Activated CD4-positive, alpha-beta T cell treated with anti-CD3 and anti-CD28 coated beads for 1 hour (primary cell): ENCODE data around the gene FAM20C.

Experiments used
- DNase-seq: peaks from one replicate; pipeline ENCODE4 v3.0.0-alpha.2; 2020

The FAM20C gene

GRCh38 chr7:247636-248035 is 55.3 kb downstream of the FAM20C start:
- no peak for DNase-seq

DNA sequence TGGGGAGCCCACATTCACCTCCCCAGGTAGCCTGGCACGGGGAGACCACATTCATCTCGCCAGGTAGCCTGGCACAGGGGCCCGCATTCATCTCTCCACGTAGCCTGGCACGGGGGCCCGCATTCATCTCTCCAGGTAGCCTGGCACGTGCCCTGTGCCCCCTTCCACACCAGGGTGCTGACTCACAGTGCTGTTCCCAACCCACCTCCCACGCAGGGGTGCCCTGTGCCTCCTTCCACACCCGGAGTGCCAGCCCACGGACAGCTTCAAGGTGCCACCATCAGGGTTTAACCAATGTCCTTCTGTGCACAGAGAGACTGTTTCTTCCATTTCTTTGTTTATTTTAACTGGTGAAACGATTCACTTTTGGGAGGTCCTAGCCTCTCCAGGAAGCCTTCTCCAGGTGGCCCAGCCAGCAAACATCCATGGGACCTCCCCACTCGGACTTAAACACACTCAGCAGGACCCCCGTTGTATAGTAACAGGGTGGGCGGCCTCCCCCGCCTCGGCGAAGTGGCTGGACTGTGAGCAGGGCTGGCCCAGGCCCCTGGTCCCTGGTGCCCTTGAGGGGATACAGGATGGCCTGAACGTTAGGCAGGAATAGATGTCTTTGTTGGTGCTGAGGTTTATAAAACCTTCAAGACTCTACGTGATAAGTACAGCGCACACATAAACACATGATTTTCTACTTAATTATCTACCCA is 56.5 kb downstream of the FAM20C start:
- DNase-seq: no peak

GRCh38 chr7:249989-250388 is 57.6 kb downstream of the FAM20C start:
- no peak for DNase-seq

- no peak for DNase-seq
These were observed 58.2 kb downstream of the FAM20C start for GRCh38 chr7:250523-250922.

DNA sequence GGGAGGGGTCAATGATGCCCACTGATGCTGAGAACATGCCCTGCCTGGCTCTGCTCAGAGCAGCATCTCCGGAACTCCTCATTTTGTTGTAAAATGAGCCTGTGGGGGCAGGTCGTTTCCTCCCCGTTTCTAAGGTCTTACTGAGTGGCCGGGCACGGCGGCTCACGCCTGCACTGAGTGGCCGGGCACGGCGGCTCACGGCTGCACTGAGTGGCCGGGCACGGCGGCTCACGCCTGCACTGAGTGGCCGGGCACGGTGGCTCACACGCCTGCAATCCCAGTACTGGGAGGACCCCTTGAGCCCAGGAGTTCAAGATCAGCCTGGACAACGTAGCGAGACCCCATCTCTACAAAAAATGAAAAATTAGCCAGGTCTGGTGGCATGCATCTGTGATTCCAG is 58.6 kb downstream of the FAM20C start:
- no peak for DNase-seq

DNA sequence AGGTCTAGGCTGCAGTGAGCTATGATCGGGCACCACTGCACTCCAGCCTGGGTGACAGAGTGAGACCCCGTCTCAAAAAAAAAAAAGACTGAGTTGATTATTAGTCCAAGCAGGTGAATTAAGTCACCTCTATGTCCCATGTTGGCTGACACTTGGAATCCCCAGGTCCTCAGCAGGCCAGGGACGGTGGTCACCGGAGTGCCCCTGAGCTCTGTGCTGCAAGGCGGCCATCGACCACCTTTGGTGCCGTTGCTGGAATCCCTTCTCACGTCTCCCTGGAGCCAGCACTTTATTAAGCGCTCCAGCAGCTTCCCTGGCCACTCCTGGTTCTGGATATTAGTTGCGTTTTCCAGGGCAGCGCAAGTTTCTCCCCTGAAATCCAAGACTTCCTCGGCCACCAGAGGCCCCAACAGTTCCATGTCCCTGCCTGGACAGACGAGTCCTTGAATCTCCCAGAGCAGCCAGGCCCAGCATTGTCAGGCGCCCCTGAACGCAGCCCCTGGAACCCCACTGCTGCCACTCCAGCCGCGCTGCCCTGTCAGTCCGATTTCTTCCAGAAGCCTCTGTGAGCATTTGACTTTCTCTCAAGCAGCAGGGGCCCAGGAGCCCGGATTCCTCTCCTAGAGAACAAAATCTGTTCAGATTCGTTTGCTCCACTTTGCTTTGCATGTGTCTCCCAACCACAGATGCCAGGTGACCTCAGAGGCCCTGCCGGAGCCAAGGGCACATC is 59.2 kb downstream of the FAM20C start:
- DNase-seq: no peak

DNA sequence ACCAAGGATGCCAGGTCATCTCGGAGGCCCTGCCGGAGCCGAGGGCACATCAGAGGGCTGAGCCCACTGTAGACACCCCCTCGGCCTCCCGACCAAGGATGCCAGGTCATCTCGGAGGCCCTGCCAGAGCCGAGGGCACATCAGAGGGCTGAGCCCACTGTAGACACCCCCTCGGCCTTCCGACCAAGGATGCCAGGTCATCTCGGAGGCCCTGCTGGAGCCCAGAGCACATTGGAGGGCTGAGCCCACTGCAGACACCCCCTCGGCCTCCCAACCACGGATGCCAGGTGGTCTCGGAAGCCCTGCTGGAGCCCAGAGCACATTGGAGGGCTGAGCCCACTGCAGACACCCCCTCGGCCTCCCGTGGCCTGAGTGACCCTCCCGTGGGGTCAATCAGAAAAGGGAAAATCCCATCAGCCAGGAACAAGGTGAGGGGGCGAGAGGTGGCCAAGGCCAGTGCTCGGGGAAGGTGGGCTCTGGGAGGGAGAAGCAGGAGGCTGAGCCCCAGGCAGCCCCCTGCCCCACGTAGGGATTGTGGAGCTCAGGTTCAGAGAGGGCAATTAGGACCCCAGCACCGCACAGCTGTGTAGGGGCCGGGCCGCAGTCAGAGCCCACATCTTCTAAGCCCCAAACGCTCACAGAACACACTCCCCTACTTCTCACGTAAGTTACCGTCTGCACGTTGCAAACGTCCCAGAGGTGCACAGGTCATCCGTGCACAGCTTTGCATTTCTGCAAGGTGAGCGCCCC is 60.0 kb downstream of the FAM20C start:
- no peak for DNase-seq

GRCh38 chr7:252981-253380 is 60.6 kb downstream of the FAM20C start:
- DNase-seq: no peak

DNA sequence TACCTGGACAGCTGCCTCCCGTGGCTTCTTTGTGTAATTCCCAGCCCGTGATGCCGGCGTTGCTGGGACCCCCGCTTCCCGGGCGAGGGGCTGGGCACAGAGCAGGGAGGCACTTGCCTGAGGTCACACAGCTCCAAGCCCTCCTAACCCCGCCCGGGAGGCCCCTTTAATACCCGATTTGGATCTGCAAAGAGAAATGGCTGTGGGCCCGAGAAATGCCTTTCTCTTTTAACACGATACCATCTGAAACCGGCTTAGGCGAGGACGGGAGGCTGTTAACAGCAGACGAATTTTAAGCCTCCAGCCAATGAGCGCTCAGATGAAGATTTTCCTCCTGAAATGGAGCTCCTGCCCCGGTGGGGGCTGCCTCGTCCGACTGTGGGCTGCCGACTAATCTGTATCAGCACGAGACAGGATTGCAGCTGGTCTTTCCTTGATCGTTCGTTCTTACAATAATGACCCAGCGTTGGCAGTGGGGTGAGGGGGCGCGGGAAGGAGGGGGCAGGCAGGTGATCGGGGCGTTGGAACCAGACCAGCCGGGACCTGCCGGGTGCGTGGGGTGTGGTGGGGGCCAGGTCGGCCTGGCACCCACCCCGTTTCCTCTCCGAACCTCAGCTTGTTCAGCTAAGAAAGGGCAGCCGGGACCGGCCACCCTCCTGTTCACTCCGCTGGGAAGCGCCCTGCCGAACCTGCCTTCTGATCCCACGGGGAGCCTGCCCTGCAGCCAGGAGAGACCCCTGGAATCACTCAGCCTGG is 61.4 kb downstream of the FAM20C start:
- DNase-seq: no peak

GRCh38 chr7:254337-255037 is 62.1 kb downstream of the FAM20C start:
- no peak for DNase-seq

DNA sequence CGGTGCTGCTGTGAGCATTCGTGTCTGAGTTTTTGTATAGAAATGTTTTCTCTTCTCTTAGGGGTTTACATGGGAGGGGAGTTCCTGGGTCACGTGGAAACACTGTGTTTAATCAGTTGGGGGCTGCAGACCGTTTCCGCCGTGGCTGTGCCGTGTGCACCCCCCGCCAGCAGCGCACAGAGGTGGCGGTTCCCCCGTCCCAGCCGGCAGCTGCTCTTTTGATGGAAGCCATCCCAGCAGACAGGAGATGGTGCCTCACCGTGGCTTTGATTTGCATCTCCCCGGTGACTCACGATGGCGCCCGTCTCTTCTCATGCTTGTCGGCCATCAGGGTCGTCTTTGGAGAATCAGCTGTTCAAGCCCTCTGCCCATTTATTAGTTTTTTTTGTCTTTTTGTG is 62.7 kb downstream of the FAM20C start:
- DNase-seq: no peak

DNA sequence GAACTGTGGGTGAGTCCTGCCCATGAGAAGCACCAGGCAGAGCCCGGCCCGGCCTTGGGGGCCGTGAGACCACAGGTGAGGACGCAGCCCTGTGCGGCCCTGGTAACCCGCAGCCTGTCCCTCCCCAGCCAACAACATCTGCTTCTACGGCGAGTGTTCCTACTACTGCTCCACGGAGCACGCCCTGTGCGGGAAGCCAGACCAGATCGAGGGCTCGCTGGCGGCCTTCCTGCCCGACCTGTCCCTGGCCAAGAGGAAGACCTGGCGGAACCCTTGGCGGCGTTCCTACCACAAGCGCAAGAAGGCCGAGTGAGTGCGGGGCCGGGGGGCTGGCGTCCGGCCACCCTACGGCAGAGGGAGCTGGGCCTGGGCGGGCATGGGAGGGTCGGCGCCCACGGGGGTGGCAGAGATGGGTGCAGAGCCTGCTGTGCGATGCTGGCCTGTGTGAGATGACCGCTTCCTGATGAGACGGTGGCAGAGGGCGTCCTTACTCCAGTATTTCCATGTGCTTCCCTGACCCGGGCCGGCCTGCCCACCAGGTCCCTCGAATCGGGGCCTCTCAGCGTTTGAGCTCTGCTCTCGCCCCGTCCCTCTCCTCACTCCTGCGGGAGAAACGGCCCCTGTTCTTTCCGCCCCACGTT is 63.5 kb downstream of the FAM20C start:
- DNase-seq: no peak

DNA sequence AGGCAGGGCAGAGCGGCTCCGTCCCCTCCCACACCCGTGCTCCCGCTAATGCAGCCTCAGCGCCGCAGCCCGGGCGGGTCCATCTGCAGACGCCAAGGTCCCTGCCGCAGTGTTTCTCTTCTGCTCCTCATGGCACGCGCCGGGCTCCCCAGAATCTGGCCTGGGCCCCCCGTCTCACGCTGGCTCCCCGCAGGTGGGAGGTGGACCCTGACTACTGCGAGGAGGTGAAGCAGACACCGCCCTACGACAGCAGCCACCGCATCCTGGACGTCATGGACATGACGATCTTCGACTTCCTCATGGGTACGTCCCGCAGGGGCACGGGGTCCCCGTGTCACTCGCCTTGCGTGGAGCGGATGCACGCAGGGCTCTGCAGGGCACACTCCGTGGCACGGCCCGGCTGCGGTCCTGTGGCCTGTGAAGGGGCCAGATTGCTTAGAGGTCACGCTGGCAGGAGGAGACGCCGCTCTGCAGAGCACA is 64.1 kb downstream of the FAM20C start:
- DNase-seq: no peak

DNA sequence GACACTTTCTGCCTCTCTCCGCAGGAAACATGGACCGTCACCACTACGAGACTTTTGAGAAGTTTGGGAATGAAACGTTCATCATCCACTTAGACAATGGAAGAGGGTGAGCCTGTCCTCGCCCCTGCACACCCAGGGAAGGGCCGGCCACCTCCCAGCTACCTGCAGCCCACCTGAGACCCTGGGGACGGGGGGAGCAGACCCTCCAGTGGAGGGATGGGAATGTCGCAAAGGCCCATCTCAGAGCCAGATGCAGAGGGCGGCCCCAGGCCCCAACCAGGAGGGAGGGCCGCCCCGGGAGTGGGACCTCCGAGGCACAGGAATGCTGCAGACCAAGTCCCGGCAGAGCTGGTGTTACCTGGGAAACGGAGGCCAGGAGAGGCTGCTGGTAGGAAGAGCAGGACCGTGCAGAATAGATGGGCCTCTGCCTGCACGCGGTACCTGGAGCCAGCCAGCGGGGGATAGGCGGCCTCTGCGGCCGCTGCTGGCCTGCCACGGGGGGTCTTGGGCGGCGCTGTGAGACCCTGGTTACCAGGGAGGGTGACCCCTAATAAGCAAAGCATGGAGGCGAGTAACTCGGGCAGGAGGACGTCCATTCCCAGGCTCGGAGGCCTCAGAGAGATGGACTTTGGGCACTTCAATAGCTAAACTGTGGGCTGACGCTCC is 64.7 kb downstream of the FAM20C start:
- no peak for DNase-seq

GRCh38 chr7:257647-257992 is 65.2 kb downstream of the FAM20C start:
- no peak for DNase-seq

- DNase-seq: no peak
These were observed 66.3 kb downstream of the FAM20C start for GRCh38 chr7:258476-259190.

- DNase-seq: no peak
These were observed 66.8 kb downstream of the FAM20C start for GRCh38 chr7:259191-259505.

GRCh38 chr7:259751-260405 is 67.5 kb downstream of the FAM20C start:
- no peak for DNase-seq

DNA sequence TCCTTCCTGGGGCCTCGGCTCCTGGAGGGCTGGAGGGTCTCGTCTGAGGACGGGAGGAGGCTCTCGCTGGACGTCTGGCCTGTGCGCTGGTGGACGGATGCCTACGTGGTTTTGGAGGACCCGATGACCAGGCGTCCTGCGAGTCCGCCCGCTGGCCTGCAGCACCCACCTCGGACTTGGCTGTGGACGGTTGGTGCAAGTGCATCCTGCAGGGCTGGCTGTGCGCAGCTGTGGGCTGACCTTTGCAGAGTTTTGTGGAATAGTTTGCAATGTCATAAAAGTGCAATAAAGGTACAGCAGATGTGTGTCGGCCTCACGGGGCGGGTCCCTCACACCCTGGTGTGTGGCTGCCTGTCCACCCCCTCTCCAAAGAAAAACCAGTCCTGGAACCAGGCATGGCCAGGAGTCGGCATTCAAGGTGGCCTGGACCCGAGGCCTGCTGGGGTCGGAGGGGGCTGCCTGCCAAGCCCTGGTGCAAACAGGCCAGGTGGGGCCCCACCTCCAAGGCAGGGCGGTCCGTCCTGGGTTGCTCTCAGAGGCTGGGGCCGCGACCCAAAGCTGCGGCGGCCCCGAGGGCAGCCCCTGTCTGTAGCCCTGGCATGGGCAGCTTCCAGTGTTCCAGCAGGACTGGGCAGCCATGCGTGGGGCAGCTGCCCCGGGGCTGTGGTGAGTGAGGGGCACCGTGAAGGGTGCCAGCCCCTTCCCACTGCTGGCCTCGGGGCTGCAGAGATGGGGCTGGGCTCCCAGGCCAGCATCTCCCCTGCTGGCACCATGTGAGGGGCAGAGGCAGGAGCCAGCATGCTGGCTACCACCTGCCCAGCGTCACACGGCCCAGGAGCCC is 68.3 kb downstream of the FAM20C start:
- no peak for DNase-seq
